Duodenal mucosa (tissue), 2 donors: ENCODE measurements around the gene LILRB2.
"Not testable (repeated sequence)": the region's sequence is repeated elsewhere in the genome, so short reads cannot be mapped to it uniquely, and the experiment has no call there.

Experiments used
- H3K27ac ChIP-seq: one replicate; pipeline ENCODE4 v1.7.0; 2013; ENCODE audit warnings: low read depth, low read length
- H3K27me3 ChIP-seq, 2 donors: one replicate each; pipeline ENCODE4 v1.7.0; 2013; ENCODE audit warnings: low read length in 2 of 2, control low read depth in 1 of 2; ENCODE audit not compliant: insufficient read depth in 2 of 2, control insufficient read depth in 1 of 2
- H3K36me3 ChIP-seq, 2 donors: one replicate each; pipeline ENCODE4 v1.7.0; 2013; ENCODE audit warnings: low read length in 2 of 2, control low read depth in 1 of 2; ENCODE audit not compliant: insufficient read depth in 2 of 2, control insufficient read depth in 1 of 2
- H3K4me1 ChIP-seq, 2 donors: one replicate each; pipeline ENCODE4 v1.7.0; 2013; ENCODE audit warnings: low read length in 2 of 2, control low read depth in 1 of 2; ENCODE audit not compliant: insufficient read depth in 2 of 2, control insufficient read depth in 1 of 2
- H3K4me3 ChIP-seq, 2 donors: one replicate each; pipeline ENCODE4 v1.7.0; 2013; ENCODE audit warnings: low read length in 2 of 2, low read depth in 1 of 2
- H3K9ac ChIP-seq, 2 donors: one replicate each; pipeline ENCODE4 v1.7.0; 2013; ENCODE audit warnings: low read length in 2 of 2, low read depth in 1 of 2
- H3K9me3 ChIP-seq, 2 donors: one replicate each; pipeline ENCODE4 v1.7.0; 2013; ENCODE audit warnings: low read length in 2 of 2, control low read depth in 1 of 2; ENCODE audit not compliant: control insufficient read depth in 1 of 2

LILRB2 gene

GRCh38 chr19:54281007-54281728 is at the start of gene LILRB2:
TSS of gene LILRB2 (minus strand) at chr19:54281110. CDS start at chr19:54280496, 614 bp downstream.
- Histone ChIP-seq H3K27me3 (no peaks in the 10 kb centered on the region), H3K36me3 (no peaks in the 10 kb centered on the region), H3K9ac (no peak within 1 kb of the TSS), H3K4me1 (no peaks in the 10 kb centered on the region), H3K4me3 (peak within 1 kb of the TSS in 1 of 2 donors; percentile 8), H3K9me3 (no peaks in the 10 kb centered on the region), H3K27ac (no peak within 1 kb of the TSS)

- Histone ChIP-seq H3K27ac (no peak overlapping the region), H3K27me3 (no peaks in the 10 kb centered on the region), H3K4me1 (no peaks in the 10 kb centered on the region), H3K9me3 (no peaks in the 10 kb centered on the region), H3K4me3 (no peak overlapping the region), H3K36me3 (no peaks in the 10 kb centered on the region), H3K9ac (no peak overlapping the region)
Measured at GRCh38 chr19:54329476-54330165, 48.7 kb upstream of the LILRB2 start.

DNA sequence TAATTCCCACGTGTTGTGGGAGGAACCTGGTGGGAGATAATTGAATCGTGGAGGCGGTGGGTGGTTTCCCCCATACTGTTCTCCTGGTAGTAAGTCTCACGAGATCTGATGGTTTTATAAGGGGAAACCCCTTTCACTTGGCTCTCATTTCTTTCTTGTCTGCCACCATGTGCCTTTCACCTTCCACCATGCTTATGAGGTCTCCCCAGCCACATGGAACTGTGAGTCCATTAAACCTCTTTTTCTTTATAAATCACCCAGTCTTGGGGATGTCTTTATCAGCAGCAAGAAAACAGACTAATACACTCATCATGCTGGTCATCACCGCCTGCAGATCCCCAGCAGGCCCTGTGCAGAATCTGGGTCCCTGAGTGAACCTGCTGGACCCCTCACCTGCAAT is 47.9 kb upstream of the LILRB2 start:
- not testable (repeated sequence) for H3K4me3 ChIP-seq, H3K27me3 ChIP-seq, H3K9ac ChIP-seq, H3K27ac ChIP-seq, H3K36me3 ChIP-seq, H3K4me1 ChIP-seq, H3K9me3 ChIP-seq

- no peaks in the 10 kb centered on the region for H3K9me3 ChIP-seq
- H3K4me3 ChIP-seq = no peak overlapping the region
- no peaks in the 10 kb centered on the region for H3K27me3 ChIP-seq
- no peaks in the 10 kb centered on the region for H3K4me1 ChIP-seq
- H3K27ac ChIP-seq = no peak overlapping the region
- no peak overlapping the region for H3K9ac ChIP-seq
- no peaks in the 10 kb centered on the region for H3K36me3 ChIP-seq
Measured at GRCh38 chr19:54325631-54326030, 44.7 kb upstream of the LILRB2 start.

DNA sequence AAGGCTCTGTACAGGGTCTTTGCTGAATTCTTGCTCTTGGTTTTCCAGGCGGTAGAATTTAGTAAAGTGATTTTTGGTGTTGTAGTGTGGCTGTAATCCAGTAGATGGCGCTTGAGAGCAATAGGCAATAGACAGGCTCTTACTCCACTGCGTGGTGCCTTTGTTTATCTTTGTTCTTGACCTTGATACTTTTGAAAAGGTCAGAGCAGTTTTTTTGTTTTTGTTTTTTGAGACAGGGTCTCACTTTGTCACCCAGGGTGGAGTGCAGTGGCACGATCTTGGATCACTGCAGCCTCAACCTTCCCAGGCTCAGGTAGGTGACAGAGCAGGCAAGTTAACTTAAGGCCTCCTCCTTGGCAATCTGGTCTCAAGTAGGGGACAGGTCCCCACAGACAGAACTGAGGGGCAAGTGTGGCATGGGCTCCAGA is 44.3 kb upstream of the LILRB2 start:
- Histone ChIP-seq H3K9ac (no peak overlapping the region), H3K36me3 (no peaks in the 10 kb centered on the region)

GRCh38 chr19:54324071-54324470 is 43.2 kb upstream of the LILRB2 start:
- Histone ChIP-seq H3K4me3 (no peak overlapping the region), H3K36me3 (no peaks in the 10 kb centered on the region), H3K27me3 (no peaks in the 10 kb centered on the region), H3K4me1 (no peaks in the 10 kb centered on the region), H3K27ac (no peak overlapping the region), H3K9me3 (no peaks in the 10 kb centered on the region), H3K9ac (no peak overlapping the region)

More for the DNA sequence above, 44.3 kb upstream of the LILRB2 start:
- Histone ChIP-seq H3K4me3 (no peak overlapping the region), H3K9me3 (no peaks in the 10 kb centered on the region), H3K27ac (no peak overlapping the region), H3K4me1 (no peaks in the 10 kb centered on the region), H3K27me3 (no peaks in the 10 kb centered on the region)

- H3K9me3 ChIP-seq, H3K4me1 ChIP-seq, H3K4me3 ChIP-seq, H3K9ac ChIP-seq, H3K36me3 ChIP-seq, H3K27me3 ChIP-seq, H3K27ac ChIP-seq: not testable (repeated sequence)
Measured at GRCh38 chr19:54322934-54323333, 42.0 kb upstream of the LILRB2 start.

DNA sequence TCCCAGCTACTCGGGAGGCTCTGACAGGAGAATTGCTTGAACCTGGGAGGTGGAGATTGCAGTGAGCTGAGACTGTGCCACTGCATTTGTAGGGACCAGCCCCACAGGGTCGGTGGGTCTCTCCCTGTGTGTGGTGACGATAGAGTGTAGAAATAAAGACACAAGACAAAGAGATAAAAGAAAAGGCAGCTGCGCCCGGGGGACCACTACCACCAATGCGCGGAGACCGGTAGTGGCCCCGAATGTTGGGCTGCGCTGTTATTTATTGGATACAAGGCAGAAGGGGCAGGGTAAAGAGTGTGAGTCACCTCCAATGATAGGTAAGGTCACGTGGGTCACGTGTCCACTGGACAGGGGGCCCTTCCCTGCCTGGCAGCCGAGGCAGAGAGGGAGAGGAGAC is 41.4 kb upstream of the LILRB2 start:
- not testable (repeated sequence) for H3K9ac ChIP-seq, H3K4me3 ChIP-seq, H3K36me3 ChIP-seq, H3K4me1 ChIP-seq, H3K9me3 ChIP-seq, H3K27me3 ChIP-seq, H3K27ac ChIP-seq

GRCh38 chr19:54319892-54320670 is 39.2 kb upstream of the LILRB2 start:
- Histone ChIP-seq H3K4me1 (no peaks in the 10 kb centered on the region), H3K9ac (no peak overlapping the region), H3K27me3 (no peaks in the 10 kb centered on the region), H3K36me3 (no peaks in the 10 kb centered on the region), H3K9me3 (no peaks in the 10 kb centered on the region), H3K27ac (no peak overlapping the region), H3K4me3 (no peak overlapping the region)

- H3K27me3 ChIP-seq = no peaks in the 10 kb centered on the region
- no peak overlapping the region for H3K4me3 ChIP-seq
- H3K36me3 ChIP-seq = no peaks in the 10 kb centered on the region
- no peak overlapping the region for H3K27ac ChIP-seq
- H3K9ac ChIP-seq = no peak overlapping the region
- no peaks in the 10 kb centered on the region for H3K9me3 ChIP-seq
- no peaks in the 10 kb centered on the region for H3K4me1 ChIP-seq
Measured at GRCh38 chr19:54319049-54319448, 38.1 kb upstream of the LILRB2 start.
